Activated CD4-positive, alpha-beta T cell treated with anti-CD3 and anti-CD28 coated beads for 4 hours (primary cell): ENCODE measurements around the gene REEP5.
A peak's percentile ranks its signal among the peaks of the same experiment; 100 is the strongest.
"Not testable (repeated sequence)": the region's sequence is repeated elsewhere in the genome, so short reads cannot be mapped to it uniquely, and the experiment has no call there.

Experiments
- DNase-seq, 2 donors: peaks; one replicate each; pipeline ENCODE4 v3.0.0-alpha.2; 2020

Gene REEP5

DNA sequence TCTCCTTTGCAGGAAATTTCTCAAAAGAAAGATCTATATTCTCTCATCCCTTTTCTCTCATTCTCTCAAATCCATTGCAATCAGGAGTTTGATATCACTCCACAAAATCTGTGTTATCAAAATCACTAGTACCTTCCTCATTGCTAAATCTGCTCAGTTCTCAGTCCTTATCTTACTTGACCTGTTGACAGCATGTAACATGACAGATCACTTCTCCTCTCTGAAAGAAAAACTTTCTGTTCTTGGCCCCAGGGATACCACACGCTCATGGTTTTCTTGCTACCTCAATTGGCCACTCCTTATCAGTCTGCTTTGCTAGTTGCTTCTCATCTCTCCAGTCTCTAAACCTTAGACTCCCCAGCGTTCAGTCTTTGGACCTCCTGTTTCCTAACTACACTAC lies 38.8 kb downstream of the REEP5 start:
- DNase-seq, result no peak

DNA sequence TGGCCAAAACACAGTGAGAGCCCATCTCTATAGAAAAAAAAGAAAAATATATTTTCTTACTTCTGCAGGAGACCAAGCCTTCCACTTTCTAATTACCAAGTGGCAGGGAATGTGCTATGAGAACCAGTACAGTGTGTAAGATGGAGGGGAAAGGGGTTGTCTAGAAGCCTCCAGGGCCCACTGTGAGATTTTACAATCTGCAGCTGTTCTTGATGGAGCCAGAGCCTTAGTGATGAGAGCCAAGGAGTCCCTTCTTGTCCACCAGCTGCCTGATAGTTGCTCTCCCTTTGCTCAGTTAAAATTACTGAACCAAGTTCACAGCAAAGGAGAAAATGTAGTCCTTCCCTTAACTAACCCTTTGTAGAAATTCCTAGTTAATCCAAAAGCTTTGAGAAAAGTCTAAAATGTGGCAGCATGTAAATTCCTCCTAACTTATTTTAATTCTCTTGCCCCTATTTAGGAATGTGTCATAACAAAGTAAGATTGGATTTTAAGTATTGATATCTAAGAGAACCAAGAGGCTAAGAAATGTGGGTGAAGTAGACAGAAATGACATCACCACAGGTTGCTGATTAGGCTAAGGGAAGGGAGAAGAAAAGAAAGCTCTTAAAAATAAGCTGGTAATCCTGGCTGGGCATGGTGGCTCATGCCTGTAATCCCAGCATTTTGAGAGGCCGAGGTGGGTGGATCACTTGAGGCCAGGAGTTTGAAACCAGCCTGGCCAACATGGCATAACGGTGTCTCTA lies 41.6 kb downstream of the REEP5 start:
- no peak for DNase-seq

DNA sequence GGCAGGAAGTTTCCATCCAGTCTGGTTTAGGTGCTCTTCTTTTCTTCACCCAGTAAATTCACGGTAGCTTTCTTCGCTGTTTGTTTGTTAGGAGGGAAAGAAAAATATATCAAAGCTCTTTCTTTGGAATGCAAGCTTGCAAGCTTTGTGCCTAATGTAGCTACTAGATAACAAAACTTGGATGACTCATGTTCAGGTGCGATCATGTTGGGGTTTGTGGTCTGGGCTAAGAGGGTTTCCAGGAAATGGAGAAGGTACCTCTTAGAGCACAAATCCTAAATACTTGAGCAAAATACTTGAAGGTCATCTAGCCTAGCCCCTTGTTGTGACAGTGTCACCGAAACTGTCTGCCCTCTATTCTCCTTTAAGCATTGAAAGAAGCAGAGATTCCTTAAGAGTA lies 43.3 kb downstream of the REEP5 start:
- DNase-seq, result peak; percentile 59

DNA sequence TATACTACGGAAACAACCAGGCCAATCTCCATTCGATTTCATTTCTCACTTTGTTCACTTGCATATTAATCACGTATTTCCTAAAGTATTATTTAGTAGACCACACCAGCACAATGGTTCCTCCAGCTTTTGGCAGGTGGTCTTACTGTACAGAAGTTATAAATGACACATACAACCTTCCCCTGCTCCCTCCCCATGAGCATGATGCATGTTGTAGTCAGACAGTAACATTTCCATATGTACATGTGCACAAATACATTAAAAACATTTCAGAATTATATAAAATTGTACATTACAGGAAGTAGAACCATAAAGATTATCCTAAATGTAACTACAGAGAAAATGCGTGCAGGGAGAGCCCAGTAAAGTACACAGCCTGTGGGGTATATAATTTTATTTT lies 43.9 kb downstream of the REEP5 start:
- DNase-seq, result no peak

DNA sequence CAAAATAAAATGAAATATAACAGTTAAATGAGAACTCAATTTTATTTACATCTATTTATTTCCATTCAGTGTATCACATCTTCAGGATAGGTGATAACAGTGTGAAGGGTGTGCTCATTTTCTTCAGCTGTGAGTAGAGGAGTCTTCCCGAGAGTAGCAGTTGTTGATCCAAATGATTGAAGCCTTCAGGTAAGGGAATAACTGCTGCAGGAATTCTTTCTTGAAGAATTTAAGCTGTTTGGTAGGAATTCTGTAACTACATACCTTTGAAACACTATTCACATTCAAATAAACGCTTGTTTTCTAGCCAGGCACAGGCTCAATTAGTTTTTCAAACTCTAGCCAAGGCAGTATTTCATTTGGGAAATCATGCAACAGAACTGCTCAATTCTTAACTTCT lies 45.7 kb downstream of the REEP5 start:
- DNase-seq, result no peak

DNA sequence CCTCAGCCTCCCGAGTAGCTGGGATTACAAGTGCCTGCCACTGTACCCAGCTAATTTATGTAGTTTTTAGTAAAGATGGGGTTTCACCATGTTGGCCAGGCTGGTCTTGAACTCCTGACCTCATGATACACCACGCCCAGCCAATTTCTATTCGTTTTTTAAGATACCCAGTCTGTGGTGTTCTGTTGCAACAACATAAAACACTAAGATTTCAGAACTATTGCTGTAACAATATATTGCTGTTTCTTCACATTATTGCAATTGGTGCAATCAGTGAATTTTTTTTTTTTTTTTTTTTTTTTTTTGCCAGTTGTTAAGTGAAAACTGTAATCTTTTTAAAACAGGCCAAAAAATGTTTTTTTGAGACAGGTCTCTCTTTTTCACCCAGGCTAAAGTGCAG lies 51.1 kb downstream of the REEP5 start:
- no peak for DNase-seq

DNA sequence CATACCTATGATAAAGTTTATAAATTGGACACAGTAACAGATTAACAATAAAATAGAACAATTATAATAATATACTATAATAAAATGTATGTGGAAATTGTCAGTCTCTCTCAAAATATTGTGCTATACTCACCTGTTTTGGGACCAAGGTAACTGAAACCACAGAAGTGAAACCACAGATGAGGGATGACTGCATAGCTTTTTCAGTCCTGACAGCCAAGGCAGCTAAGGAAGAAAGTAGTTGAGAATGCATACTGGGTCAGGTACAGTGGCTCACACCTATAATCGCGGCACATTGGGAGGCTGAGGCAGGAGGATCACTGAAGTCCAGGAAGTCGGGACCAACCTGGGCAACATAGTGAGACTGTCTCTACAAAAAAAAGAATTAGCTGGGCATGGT lies 52.1 kb downstream of the REEP5 start:
- DNase-seq, result no peak

DNA sequence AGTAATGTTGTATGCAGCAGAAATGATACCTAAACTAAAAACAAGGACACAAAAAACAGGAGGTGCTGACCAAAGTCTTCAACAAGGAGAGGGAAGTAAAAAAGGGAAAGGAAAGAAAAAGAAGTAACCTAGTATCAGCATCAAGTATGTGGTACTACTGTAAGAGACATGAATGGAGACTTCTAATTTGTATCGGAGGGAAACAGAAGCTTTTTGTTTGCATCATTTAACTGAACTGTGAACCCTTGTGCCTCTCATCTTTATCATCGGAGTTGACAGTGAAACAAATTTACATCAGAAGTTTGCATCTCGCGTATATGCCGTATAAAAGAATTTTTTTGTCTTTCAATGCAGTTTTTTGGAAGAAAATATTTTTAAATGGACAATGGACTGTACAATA lies 54.6 kb downstream of the REEP5 start:
- DNase-seq, result no peak

DNA sequence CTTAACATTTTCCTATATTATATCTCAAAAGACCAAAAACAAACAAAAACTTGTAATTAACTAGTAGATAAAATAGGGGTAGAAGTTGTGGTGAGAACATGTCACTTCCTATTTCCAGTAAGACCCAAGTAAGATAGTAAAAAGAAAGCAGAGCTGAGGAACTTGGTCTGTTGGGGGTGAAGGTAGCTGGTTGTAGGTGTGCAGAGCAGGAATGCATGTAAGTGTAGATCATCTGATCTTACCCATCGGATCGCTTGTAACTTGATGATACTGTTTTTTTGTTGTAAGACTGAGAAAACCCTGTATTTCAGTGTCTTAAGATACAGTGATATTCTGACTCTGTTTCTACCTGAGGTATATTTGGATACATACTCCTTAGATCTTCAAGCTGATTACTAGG lies 55.3 kb downstream of the REEP5 start:
- no peak for DNase-seq

DNA sequence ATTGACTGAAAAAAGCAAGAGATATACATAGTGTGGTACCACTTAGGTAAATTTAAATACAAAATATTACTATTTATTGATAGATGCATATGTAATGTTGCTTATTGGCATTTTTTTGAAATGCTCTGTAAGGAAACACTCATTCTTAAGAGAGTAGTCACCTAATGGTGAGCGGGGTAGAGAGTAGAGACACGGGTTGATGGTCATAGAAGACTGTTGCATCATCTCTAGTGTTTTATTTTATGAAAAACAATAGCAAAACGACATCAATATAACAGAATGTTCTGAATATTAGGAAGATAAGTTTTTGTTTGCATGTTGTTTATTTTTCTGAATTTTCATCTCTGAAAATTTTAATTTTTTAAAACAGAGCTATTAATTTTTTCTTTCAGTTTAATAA lies 56.9 kb downstream of the REEP5 start:
- DNase-seq, result no peak

DNA sequence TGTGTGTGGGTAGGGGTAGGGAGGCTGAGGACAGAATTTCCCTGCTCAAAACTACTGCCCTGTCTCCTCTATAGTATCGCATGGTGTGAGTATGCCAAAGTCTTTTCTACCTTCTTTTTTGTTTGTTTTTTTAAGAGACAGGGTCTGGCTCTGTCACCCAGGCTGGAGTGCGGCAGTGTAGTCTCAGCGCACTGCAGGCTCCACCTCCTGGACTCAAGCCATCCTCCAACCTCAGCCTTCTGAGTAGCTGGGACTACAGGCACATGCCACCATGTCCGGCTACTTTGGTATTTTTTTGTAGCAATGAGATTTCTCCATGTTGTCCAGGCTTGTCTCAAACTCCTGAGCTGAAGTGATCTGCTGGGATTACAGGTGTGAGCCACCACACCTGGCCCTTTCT lies 58.5 kb downstream of the REEP5 start:
- DNase-seq, result no peak

DNA sequence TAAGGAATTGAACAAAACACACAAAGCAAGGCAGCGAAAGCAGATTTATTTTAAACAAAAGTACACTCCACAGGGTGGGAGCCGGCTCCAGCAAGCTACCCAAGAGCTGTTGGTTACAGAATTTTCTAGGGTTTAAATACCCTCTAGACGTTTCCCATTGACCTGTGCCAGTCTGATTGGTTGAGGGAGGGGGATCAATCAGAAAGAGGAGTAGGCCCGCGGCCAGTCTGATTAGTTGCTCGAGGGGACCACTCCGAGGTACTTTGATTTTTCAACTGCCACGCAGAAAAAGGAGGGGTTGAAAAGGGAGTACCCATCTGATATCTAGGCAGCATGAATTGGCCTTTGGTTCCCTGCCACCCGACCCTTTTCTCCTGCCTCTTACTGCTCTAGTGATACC lies 59.9 kb downstream of the REEP5 start:
- no peak for DNase-seq

DNA sequence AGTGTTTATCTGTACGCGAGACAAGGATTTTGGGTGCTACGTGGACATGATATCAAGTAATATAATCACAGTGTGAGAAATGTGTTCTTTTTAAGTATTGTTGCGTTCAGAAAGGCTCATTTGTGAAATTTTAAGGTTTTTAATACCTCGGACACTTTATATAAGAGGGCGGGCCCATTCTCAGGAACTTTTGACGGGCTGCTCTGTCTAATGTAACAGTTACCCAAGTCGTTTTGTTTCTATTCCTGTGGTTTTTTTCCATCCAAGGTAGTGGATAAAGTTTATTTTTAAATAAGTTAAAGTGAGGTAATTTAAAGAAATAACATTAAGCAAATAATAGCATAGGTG lies 60.4 kb downstream of the REEP5 start:
- DNase-seq, result no peak

DNA sequence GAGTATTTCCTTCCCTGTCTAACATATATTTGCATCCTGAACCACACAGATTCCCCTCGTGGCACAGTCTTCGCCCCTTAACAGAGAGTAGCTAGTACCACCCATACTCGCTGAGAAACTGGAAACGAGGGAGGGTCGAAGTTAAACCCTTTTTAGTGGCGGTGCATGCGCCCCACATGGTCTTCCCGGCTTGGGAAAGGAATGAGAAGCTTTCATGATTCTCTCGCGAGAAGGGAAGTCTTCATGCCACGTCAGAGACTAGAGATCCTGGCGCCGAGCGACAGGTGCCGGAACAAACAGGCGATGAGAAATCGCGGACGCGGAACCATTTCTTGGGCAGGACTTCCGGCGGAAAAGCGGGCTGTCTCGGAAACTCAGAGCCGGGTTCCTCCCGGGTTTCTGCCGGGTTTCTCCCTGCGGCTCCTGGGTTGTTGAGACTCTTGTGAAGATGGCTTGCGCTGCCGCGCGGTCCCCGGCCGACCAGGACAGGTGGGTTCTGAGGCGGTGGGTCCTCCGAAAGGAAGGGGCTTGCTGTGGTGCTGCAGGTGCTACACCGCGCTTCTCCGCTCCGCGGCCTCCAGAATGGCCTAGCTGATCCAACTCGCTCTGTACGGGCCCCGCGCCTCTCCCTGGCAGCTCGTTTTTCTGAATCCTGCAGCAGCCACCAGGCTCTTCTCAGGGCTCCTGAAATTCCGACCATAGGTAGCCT lies 60.9 kb downstream of the REEP5 start, which contains the start of gene SRP19:
Gene SRP19, plus strand, starts transcription at position 359 of the 709 bp plus-strand sequence. Its CDS starts 90 bp downstream, at position 449.
- peak; percentile 88 to 89 for DNase-seq

DNA sequence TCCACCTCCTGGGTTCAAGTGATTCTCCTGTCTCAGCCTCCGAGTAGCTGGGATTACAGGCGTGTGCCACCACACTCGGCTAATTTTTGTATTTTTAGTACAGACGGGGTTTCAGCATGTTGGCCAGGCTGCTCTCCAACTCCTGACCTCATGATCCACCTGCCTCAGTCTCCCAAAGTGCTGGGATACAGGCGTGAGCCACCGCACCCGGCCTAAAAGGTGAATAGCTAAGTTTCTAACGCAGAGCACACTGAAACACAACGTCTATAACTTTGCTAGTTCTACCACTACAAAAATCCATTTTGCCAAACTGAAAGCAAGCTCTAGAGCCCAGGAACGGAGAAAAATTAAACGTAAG lies 61.5 kb downstream of the REEP5 start:
- DNase-seq, result not testable (repeated sequence)

DNA sequence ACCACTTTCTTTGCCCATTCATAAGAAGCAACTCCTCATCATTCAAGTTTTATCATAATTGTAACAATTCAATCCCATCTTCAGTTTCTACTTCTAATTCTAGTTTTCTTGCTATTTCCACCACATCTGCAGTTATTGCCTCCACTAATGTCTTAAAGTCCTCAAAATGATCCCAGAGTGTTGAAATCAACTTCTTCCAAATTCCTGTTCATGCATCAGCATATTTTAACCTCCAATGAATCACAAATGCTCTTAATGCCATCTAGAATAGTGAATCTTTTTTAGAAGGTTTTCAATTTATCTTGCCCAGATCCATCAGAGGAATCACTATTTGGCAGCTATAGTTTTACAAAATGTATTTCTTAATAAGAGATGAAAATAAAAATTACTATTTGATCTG lies 64.2 kb downstream of the REEP5 start:
- DNase-seq, result no peak

DNA sequence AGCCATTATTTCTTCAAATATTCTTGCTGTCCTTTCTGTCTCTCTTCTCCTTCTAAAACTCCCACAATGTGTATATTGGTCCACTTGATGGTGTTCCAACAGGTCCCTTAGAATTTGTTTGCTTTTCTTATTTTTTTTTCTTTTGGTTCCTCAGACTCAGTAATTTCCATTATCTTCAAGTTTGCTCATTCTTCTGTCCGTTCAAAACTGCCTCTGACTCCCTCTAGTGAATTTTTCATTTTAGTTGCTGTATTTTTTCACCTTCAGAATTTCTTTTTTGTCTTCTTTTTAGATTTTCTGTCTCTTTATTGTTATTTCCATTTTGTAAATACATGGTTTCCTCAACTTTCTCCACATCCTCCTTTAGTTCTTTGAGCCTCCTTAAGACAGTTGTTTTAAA lies 67.4 kb downstream of the REEP5 start:
- no peak for DNase-seq

DNA sequence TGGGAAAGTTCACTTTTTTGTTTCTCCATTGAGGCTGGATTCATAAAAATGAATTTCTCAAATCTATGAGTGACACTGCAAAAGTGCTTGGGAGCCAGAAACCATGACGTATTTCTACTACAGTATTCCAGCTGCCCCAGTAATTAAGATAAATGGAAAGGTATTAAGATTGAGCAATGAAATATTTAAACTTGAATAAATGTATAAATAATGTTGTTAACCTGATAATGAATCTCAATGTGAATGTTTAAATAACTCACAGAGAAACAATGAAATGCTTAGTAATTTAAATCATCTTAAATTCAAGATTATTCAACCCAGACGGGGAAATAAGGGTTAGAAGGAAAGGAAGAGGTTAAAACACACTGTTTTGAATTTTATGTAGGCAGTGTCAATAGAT lies 72.1 kb downstream of the REEP5 start:
- no peak for DNase-seq

DNA sequence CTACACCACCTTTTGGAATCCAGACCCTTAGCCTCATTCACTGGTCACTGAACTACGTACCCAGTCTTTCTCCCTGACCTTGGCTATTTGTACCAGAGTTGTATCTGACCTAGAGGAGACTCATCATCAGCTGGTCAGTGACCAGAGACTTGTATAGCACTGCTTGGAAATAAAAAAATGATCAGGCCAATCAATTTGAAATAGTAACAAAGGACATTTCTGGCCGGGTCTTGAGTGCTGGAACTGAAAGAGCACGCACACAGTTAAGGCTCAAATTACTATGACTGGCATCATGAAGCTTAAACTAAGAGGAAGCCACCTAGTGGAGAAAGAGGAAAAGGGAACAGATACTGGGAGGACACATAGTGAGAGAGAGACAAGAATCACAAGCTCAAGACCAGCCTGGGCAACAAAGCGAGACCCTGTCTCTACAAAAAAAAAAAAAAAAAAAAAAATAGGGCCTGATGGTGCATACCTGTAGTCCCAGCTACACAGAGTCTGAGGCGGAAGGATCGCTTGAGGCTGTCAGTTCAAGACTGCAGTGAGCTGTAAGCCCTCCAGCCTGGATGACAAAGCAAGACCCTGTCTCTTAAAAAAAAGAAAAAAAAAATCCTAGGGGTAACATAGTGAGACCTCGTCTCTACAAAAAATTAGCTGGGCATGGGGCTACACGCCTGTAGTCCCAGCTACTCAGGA lies 73.8 kb downstream of the REEP5 start:
- DNase-seq, result peak in 1 of 2 donors; percentile 17

DNA sequence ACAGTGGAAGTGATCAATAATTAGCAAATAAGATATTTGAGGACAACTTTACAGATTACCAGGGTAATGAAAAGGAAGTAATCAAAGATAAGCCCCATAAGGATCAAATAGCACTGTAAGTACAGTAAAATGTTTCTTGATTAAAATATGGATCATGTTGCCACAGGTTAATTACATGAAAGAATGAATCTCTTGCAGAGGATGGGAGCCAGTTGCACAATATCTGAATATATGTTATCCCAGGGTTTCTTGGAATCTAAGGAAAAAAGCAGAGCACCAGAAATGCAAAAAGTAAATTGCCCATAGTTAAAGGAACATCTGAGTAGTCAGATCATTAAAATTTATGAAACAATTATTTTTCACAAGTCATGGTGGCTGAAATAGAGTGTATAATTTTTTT lies 74.7 kb downstream of the REEP5 start:
- DNase-seq, result no peak

DNA sequence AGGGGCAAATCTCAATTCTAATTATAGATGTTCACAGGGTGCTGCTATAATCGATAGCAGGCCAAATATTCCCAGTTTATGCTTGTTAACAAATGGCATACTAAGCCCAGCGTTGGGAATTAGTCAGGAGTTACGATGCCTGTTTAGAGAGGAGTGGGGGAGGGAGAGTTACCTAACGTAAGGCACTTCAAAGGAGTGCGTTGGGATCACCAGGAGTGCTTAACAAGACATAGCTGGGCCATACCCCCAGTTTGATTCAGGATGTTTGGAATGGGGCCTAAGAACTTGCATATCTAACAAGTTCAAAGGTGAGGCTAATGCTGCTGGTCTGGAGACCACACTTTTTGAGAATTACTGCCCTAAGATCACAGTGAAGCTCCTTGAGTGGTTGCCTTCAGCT lies 75.5 kb downstream of the REEP5 start:
- no peak for DNase-seq

DNA sequence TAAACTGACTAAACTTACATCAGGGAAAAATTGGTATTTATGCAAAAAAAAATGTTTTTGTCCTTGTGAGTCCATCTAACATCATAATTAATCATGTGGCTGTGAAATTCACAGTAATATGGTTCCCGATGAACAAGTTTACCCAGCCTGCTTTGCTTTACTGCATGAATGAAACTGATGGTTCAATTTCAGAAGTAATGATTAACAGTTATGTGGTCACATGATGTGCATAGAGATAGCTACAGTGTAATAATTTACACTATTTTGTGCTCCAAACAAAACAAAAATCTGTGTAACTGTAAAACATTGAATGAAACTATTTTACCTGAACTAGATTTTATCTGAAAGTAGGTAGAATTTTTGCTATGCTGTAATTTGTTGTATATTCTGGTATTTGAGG lies 77.5 kb downstream of the REEP5 start:
- no peak for DNase-seq

DNA sequence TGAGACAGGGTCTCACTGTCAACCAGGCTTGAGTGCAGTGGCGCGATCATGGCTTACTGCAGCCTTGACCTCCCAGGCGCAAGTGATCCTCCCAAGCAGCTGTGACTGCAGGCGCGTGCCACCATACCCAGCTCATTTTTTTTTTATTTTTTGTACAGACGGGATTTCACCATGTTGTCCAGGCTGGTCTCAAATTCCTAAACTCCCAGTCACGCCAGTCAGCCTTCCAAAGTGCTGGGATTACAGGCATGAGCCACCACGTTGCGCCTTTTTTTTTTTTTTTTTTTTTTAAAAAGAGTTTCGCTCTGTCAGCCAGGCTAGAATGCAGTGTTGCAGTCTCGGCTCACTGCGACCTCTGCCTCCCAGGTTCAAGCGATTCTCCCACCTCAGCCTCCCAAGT lies 88.1 kb downstream of the REEP5 start:
- DNase-seq, result no peak

DNA sequence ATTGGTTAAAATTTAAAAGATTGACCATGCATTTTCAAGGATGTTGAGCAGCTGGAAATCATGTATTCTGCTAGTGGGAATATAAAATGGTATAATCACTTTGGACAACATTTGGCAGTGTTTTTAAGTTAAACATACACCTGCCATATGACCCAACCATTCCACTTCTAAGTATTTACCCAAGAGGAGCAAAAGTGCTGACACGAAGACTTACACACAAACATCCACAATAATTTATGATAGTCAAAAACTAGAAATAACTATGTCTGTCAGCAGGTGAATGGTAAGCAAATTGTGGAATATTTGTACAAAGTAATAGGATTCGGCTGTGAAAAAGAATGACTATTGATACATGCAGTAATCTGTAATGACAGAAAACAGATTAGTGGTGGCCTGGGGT lies 91.6 kb downstream of the REEP5 start:
- no peak for DNase-seq
